GM12864 (cell line): ENCODE measurements around the gene COL28A1.

Experiments used
- DNase-seq: peaks from one replicate; pipeline ENCODE4 v3.0.0-alpha.2; 2011; ENCODE audit warnings: low read depth
- H3K4me3 ChIP-seq: 2 replicates; pipeline ENCODE4 v1.5.1; 2011; ENCODE audit warnings: mild to moderate bottlenecking, low read depth, low read length, control low read depth
- CTCF ChIP-seq: IDR thresholded peaks from 2 replicates; pipeline ENCODE4 v1.5.1; 2011; ENCODE audit warnings: low read depth, mild to moderate bottlenecking, moderate library complexity, low read length, control low read depth, inconsistent platforms; ENCODE audit errors: missing control alignments

COL28A1 gene

GRCh38 chr7:7510794-7511193 lies 24.9 kb downstream of the COL28A1 start:
- no peak overlapping the region for H3K4me3 ChIP-seq
- DNase-seq: no peak
- no peak for TF ChIP-seq CTCF

GRCh38 chr7:7505915-7506314 lies 29.8 kb downstream of the COL28A1 start:
- no peak for DNase-seq
- no peak for TF ChIP-seq CTCF
- no peak overlapping the region for H3K4me3 ChIP-seq

- no peak overlapping the region for H3K4me3 ChIP-seq
- no peak for DNase-seq
- TF ChIP-seq CTCF: no peak
Measured at GRCh38 chr7:7504910-7505704, 30.6 kb downstream of the COL28A1 start.

- no peak for DNase-seq
- TF ChIP-seq CTCF: no peak
Measured at GRCh38 chr7:7499892-7500291, 35.8 kb downstream of the COL28A1 start.

GRCh38 chr7:7498856-7499255 lies 36.8 kb downstream of the COL28A1 start:
- DNase-seq: no peak
- H3K4me3 ChIP-seq: no peak overlapping the region
- no peak for TF ChIP-seq CTCF

More at GRCh38 chr7:7499892-7500291, 35.8 kb downstream of the COL28A1 start:
- H3K4me3 ChIP-seq: no peak overlapping the region

- no peak for TF ChIP-seq CTCF
- H3K4me3 ChIP-seq: no peak overlapping the region
- DNase-seq: no peak
Measured at GRCh38 chr7:7496311-7496710, 39.4 kb downstream of the COL28A1 start.

GRCh38 chr7:7495171-7495570 lies 40.5 kb downstream of the COL28A1 start:
- no peak overlapping the region for H3K4me3 ChIP-seq
- no peak for DNase-seq

More at GRCh38 chr7:7495171-7495570, 40.5 kb downstream of the COL28A1 start:
- no peak for TF ChIP-seq CTCF
